ENCODE results near the gene PNKD.

Gene PNKD

DNA sequence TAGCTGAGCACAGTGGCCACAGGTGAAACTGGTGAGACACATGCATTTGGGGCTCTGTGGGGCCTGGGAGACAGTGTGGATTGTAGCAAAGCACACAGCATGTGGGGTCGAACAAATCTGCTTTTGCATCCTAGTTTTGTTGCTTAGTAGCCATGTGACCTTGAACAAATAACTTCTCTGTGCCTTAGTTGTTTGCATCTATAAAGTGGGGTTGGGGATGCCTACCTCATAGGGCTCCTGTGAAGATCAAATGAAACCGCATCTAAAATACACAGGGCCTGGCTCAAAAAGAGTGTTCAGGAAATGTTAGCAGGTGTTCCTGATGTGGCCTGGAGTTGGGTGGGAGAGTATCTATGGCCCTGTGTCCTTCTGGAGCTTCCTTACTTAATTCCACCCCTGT, 56.0 kb downstream of the PNKD start:
- H3K4me1 ChIP-seq (ENCODE audit: control insufficient read depth, insufficient read depth, low read length, poor library complexity, severe bottlenecking) = peaks cover 5% of the 10 kb centered on the region
- no peak overlapping the region for H3K27ac ChIP-seq (ENCODE audit: insufficient read depth, low read length, poor library complexity, severe bottlenecking)
- no peak overlapping the region for H3K4me3 ChIP-seq (ENCODE audit: insufficient read depth, low read depth, low read length, poor library complexity, severe bottlenecking)
- no peaks in the 10 kb centered on the region for H3K36me3 ChIP-seq (ENCODE audit: control insufficient read depth, insufficient read depth, low read length)
- DNase-seq = no peak
- H3K27me3 ChIP-seq (replicated peaks; ENCODE audit: control insufficient read depth, insufficient read depth, low read length, poor library complexity, severe bottlenecking) = no peaks in the 10 kb centered on the region
- no peaks in the 10 kb centered on the region for H3K9me3 ChIP-seq (ENCODE audit: control insufficient read depth, low read length)

DNA sequence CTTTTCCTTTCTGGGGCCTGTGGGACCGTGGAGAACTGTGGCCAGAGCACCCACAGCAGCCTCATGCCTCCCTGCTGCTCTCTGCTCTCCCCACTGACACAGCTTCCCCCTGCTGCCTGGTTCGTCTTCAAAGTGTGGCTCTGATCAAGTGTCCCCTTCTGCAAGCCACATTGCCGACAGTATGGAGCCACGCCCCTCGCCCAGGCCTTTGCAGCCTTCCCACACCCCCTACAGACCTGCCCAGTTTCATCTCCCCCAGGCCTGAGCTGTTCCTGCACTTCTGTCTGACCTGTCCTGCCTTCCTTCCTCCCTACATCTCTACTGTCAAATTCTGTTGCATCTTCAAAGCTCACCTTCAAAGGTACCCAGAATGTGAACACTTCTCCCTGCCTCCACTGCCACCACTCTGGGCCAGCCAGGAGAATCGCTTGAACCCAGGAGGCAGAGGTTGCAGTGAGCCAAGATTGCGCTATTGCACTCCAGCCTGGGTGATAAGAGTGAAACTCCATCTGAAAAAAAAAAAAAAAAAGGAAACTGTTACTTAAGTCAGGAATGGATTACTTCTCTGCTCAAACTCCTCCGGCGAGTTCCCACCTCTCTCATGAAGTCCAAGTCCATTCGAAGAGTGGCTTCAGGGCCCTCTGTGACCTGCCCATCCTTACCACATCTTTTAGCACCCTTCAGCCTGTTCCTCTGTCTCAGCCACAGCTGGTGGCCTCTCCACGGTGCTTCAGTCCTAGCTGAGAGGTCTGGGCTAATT, 57.3 kb downstream of the PNKD start:
- Histone ChIP-seq H3K27ac (ENCODE audit: insufficient read depth, low read length, poor library complexity, severe bottlenecking) (no peak overlapping the region), H3K4me1 (ENCODE audit: control insufficient read depth, insufficient read depth, low read length, poor library complexity, severe bottlenecking) (peaks cover 5% of the 10 kb centered on the region), H3K4me3 (ENCODE audit: insufficient read depth, low read depth, low read length, poor library complexity, severe bottlenecking) (no peak overlapping the region), H3K36me3 (ENCODE audit: control insufficient read depth, insufficient read depth, low read length) (no peaks in the 10 kb centered on the region), H3K9me3 (ENCODE audit: control insufficient read depth, low read length) (no peaks in the 10 kb centered on the region), H3K27me3 (replicated peaks; ENCODE audit: control insufficient read depth, insufficient read depth, low read length, poor library complexity, severe bottlenecking) (no peaks in the 10 kb centered on the region)
- DNase-seq = no peak

DNA sequence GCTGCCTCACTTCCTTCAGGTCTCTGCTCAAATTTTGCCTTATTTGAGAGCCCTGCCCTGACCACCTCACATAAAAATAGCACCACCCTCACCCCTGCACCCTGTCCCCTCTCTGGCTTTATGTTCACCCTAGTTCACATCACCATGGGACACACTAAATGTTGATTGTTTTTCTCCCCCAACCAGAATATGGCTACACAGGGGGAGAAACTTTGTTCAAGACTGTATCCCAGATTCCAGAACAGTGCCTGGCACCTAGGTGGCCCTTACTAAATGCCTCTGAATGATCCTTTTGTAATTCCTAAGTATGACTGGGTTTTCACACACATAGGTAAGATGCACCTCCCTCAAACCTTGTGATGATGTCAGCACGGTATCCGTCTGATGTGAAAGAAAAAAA, 58.0 kb downstream of the PNKD start:
- no peak overlapping the region for H3K27ac ChIP-seq (ENCODE audit: insufficient read depth, low read length, poor library complexity, severe bottlenecking)
- H3K4me1 ChIP-seq (ENCODE audit: control insufficient read depth, insufficient read depth, low read length, poor library complexity, severe bottlenecking) = peaks cover 5% of the 10 kb centered on the region
- H3K27me3 ChIP-seq (replicated peaks; ENCODE audit: control insufficient read depth, insufficient read depth, low read length, poor library complexity, severe bottlenecking) = no peaks in the 10 kb centered on the region
- no peak overlapping the region for H3K4me3 ChIP-seq (ENCODE audit: insufficient read depth, low read depth, low read length, poor library complexity, severe bottlenecking)
- H3K36me3 ChIP-seq (ENCODE audit: control insufficient read depth, insufficient read depth, low read length) = no peaks in the 10 kb centered on the region
- no peaks in the 10 kb centered on the region for H3K9me3 ChIP-seq (ENCODE audit: control insufficient read depth, low read length)
- DNase-seq = no peak

DNA sequence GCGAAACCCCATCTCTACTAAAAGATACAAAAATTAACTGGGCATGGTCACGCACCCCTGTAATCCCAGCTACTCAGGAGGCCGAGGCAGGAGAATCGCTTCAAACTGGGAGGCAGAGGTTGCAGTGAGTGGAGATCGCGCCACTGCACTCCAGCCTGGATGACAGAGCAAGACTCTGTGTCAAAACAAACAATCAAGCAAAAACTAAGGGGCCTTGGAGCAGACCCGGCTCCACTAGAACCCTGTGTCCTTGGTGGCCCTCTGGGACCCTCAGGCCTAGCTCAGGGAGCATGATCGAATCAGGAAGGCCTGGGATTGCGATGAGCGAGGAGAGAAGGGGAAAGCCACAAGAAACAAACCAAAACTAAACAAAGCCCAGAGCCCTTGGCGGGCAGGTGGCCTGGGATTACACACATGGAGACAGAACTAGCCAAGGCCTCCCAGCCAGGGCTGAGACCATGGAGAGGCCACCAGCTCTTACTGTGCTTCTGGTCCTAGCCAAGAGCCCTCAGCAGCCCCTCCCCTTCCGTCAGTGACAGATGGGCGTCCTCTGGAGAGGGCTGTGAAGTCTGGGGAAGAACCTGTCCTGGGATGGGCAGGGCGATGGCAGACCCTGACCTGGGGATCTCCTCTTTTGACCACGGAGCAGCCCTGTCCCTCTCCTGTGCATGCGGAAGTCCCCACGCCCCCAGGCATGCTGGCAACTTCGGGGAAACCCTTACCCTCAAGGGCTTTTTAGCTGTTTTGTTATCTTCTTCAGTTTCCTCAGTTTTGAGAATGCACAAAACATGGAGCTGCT, 58.9 kb downstream of the PNKD start:
- no peaks in the 10 kb centered on the region for H3K27me3 ChIP-seq (replicated peaks; ENCODE audit: control insufficient read depth, insufficient read depth, low read length, poor library complexity, severe bottlenecking)
- H3K27ac ChIP-seq (ENCODE audit: insufficient read depth, low read length, poor library complexity, severe bottlenecking) = no peak overlapping the region
- no peaks in the 10 kb centered on the region for H3K4me1 ChIP-seq (ENCODE audit: control insufficient read depth, insufficient read depth, low read length, poor library complexity, severe bottlenecking)
- no peaks in the 10 kb centered on the region for H3K9me3 ChIP-seq (ENCODE audit: control insufficient read depth, low read length)
- no peaks in the 10 kb centered on the region for H3K36me3 ChIP-seq (ENCODE audit: control insufficient read depth, insufficient read depth, low read length)
- no peak overlapping the region for H3K4me3 ChIP-seq (ENCODE audit: insufficient read depth, low read depth, low read length, poor library complexity, severe bottlenecking)
- DNase-seq = no peak

DNA sequence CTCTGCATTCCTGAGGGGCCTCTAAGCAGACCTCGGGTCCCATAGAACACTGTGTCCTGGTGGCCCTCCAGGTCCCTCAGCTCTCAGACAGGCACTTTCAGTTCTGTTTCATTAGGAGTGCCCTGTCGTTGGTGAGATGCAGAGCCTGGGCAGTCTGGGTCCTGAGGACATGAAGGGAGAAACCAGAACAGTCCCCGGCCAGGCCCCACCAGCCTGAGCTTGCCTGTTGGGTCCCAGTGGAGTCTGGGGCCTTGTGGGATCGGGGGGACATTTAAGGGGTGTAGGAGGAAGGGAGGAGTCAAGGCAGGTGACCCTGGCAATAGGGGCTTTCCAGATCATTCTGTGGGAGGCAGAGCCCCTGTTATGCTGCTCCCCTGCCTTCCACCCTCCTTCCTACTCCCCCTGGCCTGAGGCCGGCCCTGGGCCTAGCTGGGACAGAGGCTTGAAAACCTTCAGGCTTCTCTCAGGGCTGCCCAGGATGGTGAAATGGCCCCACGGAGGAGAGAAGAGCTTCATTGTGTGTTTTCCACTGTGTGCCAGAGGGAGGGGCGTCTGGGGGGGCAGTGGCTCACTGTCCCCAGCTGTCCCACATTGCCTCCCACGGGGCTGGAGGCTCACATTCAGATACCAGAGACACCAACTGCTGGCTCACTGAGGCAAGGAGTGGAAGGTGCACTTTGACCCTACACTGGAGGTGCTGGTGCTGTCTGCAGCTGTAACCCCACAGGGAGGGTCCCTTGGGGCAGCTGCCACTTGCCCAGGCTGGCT, 59.7 kb downstream of the PNKD start:
- Histone ChIP-seq H3K27me3 (replicated peaks; ENCODE audit: control insufficient read depth, insufficient read depth, low read length, poor library complexity, severe bottlenecking) (no peaks in the 10 kb centered on the region), H3K9me3 (ENCODE audit: control insufficient read depth, low read length) (no peaks in the 10 kb centered on the region), H3K4me1 (ENCODE audit: control insufficient read depth, insufficient read depth, low read length, poor library complexity, severe bottlenecking) (no peaks in the 10 kb centered on the region), H3K4me3 (ENCODE audit: insufficient read depth, low read depth, low read length, poor library complexity, severe bottlenecking) (no peak overlapping the region), H3K36me3 (ENCODE audit: control insufficient read depth, insufficient read depth, low read length) (no peaks in the 10 kb centered on the region), H3K27ac (ENCODE audit: insufficient read depth, low read length, poor library complexity, severe bottlenecking) (no peak overlapping the region)
- no peak for DNase-seq

DNA sequence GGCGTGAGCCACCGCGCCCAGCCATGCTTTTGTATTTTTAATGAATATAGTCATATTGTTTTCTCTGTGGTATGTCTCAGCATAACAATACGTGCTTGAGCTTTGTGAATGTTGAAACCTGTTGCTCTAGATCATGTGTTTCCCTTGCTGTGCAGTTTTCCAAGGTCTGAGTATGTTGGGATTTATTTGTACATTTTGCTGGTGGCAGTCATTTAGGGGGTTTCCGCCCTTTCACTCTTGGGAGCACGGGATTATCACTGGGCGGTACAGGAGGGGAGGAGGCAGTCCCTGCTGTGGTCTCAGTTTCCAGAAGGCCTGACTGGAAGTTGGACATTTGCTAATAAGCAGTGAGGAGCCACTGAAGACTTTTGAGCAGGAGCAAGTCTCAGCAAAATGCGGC, 61.4 kb downstream of the PNKD start:
- no peak for DNase-seq
- Histone ChIP-seq H3K36me3 (ENCODE audit: control insufficient read depth, insufficient read depth, low read length) (no peaks in the 10 kb centered on the region), H3K4me3 (ENCODE audit: insufficient read depth, low read depth, low read length, poor library complexity, severe bottlenecking) (no peak overlapping the region), H3K27ac (ENCODE audit: insufficient read depth, low read length, poor library complexity, severe bottlenecking) (no peak overlapping the region), H3K4me1 (ENCODE audit: control insufficient read depth, insufficient read depth, low read length, poor library complexity, severe bottlenecking) (no peaks in the 10 kb centered on the region), H3K27me3 (replicated peaks; ENCODE audit: control insufficient read depth, insufficient read depth, low read length, poor library complexity, severe bottlenecking) (no peaks in the 10 kb centered on the region), H3K9me3 (ENCODE audit: control insufficient read depth, low read length) (no peaks in the 10 kb centered on the region)

DNA sequence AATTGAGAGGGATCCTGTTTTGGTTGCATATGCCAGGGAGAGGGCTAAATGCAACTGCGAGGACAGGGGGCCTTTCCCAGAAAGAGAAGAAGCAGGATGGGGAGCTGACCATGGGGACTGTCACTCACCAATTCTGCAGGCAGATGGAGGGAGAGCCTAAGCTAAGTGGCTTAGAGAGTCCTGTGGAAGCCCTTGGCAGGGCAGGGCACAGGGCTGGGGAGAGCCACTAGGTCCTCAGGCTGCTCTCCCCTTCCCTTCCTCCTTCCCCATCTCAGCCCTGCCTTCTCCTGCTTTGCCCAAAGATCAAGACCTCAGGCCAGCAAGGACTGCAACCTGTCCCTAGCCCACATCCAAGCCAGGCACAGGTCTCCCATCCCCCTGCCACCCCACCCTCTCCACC, 62.0 kb downstream of the PNKD start:
- DNase-seq = no peak
- H3K4me1 ChIP-seq (ENCODE audit: control insufficient read depth, insufficient read depth, low read length, poor library complexity, severe bottlenecking) = no peaks in the 10 kb centered on the region

DNA sequence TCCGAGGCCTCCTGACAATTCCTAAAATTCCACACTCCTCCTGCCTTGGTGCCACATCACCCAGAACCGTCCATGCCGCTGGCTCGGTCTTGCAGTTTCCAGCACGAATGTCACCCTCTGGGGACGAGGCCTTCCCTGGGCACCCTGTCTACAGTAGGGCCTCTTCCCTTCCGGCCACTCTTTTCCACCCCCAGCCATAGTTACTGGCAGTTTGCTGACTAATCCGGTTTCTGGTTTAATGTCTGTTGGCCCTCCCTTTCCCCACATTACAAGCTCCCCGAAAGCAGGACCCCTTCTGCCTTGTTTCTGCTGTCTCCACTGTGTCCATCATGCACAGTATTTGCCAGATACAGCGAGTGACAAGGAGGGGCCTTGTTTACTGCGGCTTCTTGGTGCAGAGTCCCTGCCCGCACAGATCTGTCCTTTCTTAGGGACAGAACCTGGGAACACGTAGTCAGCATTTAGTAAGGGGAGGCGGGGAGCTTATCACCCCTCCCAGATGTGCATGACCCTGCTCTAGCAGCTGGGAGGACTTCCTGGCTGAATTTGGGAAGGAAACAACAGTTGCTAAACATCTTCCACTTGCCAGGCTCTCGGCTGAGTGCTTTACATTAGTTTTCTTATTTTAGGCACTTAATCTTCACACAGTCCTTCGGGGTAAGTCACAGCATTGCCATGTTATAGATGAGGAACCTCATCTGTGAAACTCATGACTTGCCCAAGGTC, 62.8 kb downstream of the PNKD start:
- Histone ChIP-seq H3K4me3 (ENCODE audit: insufficient read depth, low read depth, low read length, poor library complexity, severe bottlenecking) (no peak overlapping the region), H3K4me1 (ENCODE audit: control insufficient read depth, insufficient read depth, low read length, poor library complexity, severe bottlenecking) (no peaks in the 10 kb centered on the region), H3K9me3 (ENCODE audit: control insufficient read depth, low read length) (no peaks in the 10 kb centered on the region), H3K27ac (ENCODE audit: insufficient read depth, low read length, poor library complexity, severe bottlenecking) (no peak overlapping the region), H3K36me3 (ENCODE audit: control insufficient read depth, insufficient read depth, low read length) (no peaks in the 10 kb centered on the region), H3K27me3 (replicated peaks; ENCODE audit: control insufficient read depth, insufficient read depth, low read length, poor library complexity, severe bottlenecking) (no peaks in the 10 kb centered on the region)
- DNase-seq = no peak

More for the DNA sequence above, 62.0 kb downstream of the PNKD start:
- Histone ChIP-seq H3K4me3 (ENCODE audit: insufficient read depth, low read depth, low read length, poor library complexity, severe bottlenecking) (no peak overlapping the region), H3K27ac (ENCODE audit: insufficient read depth, low read length, poor library complexity, severe bottlenecking) (no peak overlapping the region), H3K36me3 (ENCODE audit: control insufficient read depth, insufficient read depth, low read length) (no peaks in the 10 kb centered on the region), H3K9me3 (ENCODE audit: control insufficient read depth, low read length) (no peaks in the 10 kb centered on the region), H3K27me3 (replicated peaks; ENCODE audit: control insufficient read depth, insufficient read depth, low read length, poor library complexity, severe bottlenecking) (no peaks in the 10 kb centered on the region)

DNA sequence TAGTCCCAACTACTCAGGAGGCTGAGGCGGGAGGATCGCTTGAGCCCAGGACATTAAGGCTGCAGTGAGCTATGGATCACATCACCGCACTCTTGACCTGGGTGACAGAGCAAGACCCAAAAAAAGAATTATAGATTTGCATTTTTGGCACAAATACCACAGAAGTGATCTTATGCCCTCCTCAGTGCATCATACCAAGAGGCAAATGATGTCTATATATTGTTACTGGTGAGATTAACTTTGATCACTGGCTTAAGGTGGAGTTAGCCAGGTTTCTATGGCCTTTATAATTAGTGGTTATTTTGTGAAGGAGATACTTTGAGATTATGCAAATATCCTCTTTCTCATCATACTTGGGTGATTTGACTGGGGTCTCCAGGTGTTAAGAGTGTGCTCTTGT, 64.2 kb downstream of the PNKD start:
- Histone ChIP-seq H3K4me3 (ENCODE audit: insufficient read depth, low read depth, low read length, poor library complexity, severe bottlenecking) (no peak overlapping the region), H3K4me1 (ENCODE audit: control insufficient read depth, insufficient read depth, low read length, poor library complexity, severe bottlenecking) (no peaks in the 10 kb centered on the region), H3K27ac (ENCODE audit: insufficient read depth, low read length, poor library complexity, severe bottlenecking) (no peak overlapping the region), H3K36me3 (ENCODE audit: control insufficient read depth, insufficient read depth, low read length) (no peaks in the 10 kb centered on the region), H3K9me3 (ENCODE audit: control insufficient read depth, low read length) (no peaks in the 10 kb centered on the region), H3K27me3 (replicated peaks; ENCODE audit: control insufficient read depth, insufficient read depth, low read length, poor library complexity, severe bottlenecking) (no peaks in the 10 kb centered on the region)
- no peak for DNase-seq

Measured in effector memory CD4-positive, alpha-beta T cell (primary cell).